Loucy (cell line): ENCODE data around the gene ZFP90.

ENCODE experiments used
- CTCF ChIP-seq: fragments of 200-600 bp; sonication (generic); conservative IDR thresholded peaks from 2 replicates; pipeline ENCODE4 v1.5.1; 2014; ENCODE audit warnings: mild to moderate bottlenecking, antibody characterized with exemption, low read length
- EZH2phosphoT487 ChIP-seq: fragments of 200-600 bp; IDR thresholded peaks from 2 replicates; pipeline ENCODE4 v1.6.1; 2018; ENCODE audit warnings: antibody characterized with exemption, mild to moderate bottlenecking, moderate library complexity, borderline replicate concordance

- no peak for TF ChIP-seq CTCF
- no peak for TF ChIP-seq EZH2phosphoT487
Measured at GRCh38 chr16:68499006-68499405, 40.1 kb upstream of the ZFP90 start.
